Endodermal cell (in vitro differentiated cells): Measurements from ENCODE around the gene RSU1. TPM values are rescaled to one million over a fixed set of nuclear protein-coding genes. Genes with fewer than 3 reads are reported as not detected.

Experiments
- DNase-seq: peaks from one replicate; pipeline ENCODE4 v3.0.0-alpha.2; 2017
- H3K27ac ChIP-seq: 2 replicates; pipeline ENCODE4 v1.5.1; 2013; ENCODE audit warnings: mild to moderate bottlenecking, low read depth, low read length, moderate library complexity
- H3K27me3 ChIP-seq: 2 replicates; pipeline ENCODE4 v1.6.1; 2013; ENCODE audit warnings: mild to moderate bottlenecking, low read length, moderate library complexity; ENCODE audit not compliant: insufficient read depth, control insufficient read depth, poor library complexity, severe bottlenecking
- H3K36me3 ChIP-seq: 2 replicates; pipeline ENCODE4 v1.7.0; 2013; ENCODE audit warnings: mild to moderate bottlenecking, low read length, moderate library complexity; ENCODE audit not compliant: control insufficient read depth, insufficient read depth
- H3K4me1 ChIP-seq: one replicate; pipeline ENCODE4 v1.7.0; 2013; ENCODE audit warnings: low read length; ENCODE audit not compliant: control insufficient read depth, insufficient read depth
- H3K4me3 ChIP-seq: 2 replicates; pipeline ENCODE4 v1.5.1; 2013; ENCODE audit warnings: mild to moderate bottlenecking, low read length, moderate library complexity
- H3K9ac ChIP-seq: 2 replicates; pipeline ENCODE4 v1.6.1; 2013; ENCODE audit warnings: mild to moderate bottlenecking, low read length, moderate library complexity; ENCODE audit not compliant: poor library complexity, severe bottlenecking; ENCODE audit errors: extremely low read depth
- H3K9me3 ChIP-seq: 2 replicates; pipeline ENCODE4 v1.6.1; 2013; ENCODE audit warnings: mild to moderate bottlenecking, low read length, moderate library complexity; ENCODE audit not compliant: control insufficient read depth
- H3K27ac Mint-ChIP-seq: 2 replicates; pipeline ENCODE4 v1.8.0; 2020; ENCODE audit warnings: mixed read lengths
- H3K27me3 Mint-ChIP-seq: 2 replicates; pipeline ENCODE4 v1.8.0; 2021; ENCODE audit warnings: mild to moderate bottlenecking, mixed read lengths; ENCODE audit not compliant: insufficient read depth
- H3K36me3 Mint-ChIP-seq: 2 replicates; pipeline ENCODE4 v1.8.0; 2020; ENCODE audit warnings: low read depth, mixed read lengths
- H3K4me1 Mint-ChIP-seq: 2 replicates; pipeline ENCODE4 v1.8.0; 2020; ENCODE audit warnings: mixed read lengths
- H3K4me3 Mint-ChIP-seq: 2 replicates; pipeline ENCODE4 v1.8.0; 2020; ENCODE audit warnings: mild to moderate bottlenecking, moderate library complexity, mixed read lengths
- H3K9me3 Mint-ChIP-seq: 2 replicates; pipeline ENCODE4 v1.8.0; 2020; ENCODE audit warnings: mild to moderate bottlenecking, mixed read lengths
- WGBS, 2 experiments: methylation state at CpG; one replicate each; pipeline versions ENCODE4 v1.1.5 to v1.1.7; 2013; ENCODE audit warnings: missing lambda C conversion rate in 2 of 2, mixed read lengths in 1 of 2; ENCODE audit not compliant: insufficient coverage in 1 of 2, insufficient read length in 1 of 2; 5-methylcytosine and 5-hydroxymethylcytosine counted together
- total RNA-seq, 2 donors: library from RNA; stranded (reverse); fragmentation: NEBNext Ultra II Directional in 1 of 2; extraction: Animal tissue kit (Norgen Biotek cat#: 25700) in 1 of 2; gene quantifications; 2 replicates in 1 of 2; 3 replicates in 1 of 2; pipeline ENCODE4 v1.2.1, GENCODE V29; 2021
- TF ChIP-seq, protein P1 (sequence below): fragments of 200-600 bp; sonication (generic); conservative IDR thresholded peaks from 2 replicates; pipeline ENCODE4 v1.5.0; 2021; ENCODE audit warnings: antibody characterized with exemption, mild to moderate bottlenecking

The RSU1 gene
- total RNA-seq, 2 donors from 2014 or later, result 39.5 to 46.4 TPM

- 92% methylated on average over 4 to 8 of the region's 8 CpGs for WGBS, 2 experiments
Observed at GRCh38 chr10:16799621-16800020, 17.6 kb downstream of the RSU1 start.

DNA sequence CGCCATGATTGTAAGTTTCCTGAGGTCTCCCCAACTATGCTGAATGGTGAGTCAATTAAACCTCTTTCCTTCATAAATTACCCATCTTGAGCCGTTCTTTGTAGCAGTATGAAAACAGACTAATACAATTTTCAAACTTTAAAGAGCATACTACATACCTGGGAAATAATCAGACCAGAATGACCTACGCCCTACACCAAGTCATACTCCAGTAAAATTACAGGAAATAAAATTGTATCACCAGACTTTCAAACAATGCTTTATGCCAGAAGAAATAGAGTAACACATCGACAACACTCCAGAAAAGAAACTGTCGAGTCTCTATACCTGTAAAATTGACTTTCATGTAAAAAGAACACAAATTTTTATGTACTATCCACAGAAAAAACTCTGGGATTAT, 18.7 kb downstream of the RSU1 start:
- peaks cover 13% of the 10 kb centered on the region for H3K36me3 Mint-ChIP-seq
- no peak overlapping the region for H3K27ac Mint-ChIP-seq
- Histone ChIP-seq H3K9me3 (peaks cover 6% of the 10 kb centered on the region), H3K27ac (no peak overlapping the region), H3K4me1 (no peaks in the 10 kb centered on the region), H3K9ac (no peak overlapping the region), H3K4me3 (no peak overlapping the region), H3K36me3 (peaks cover 8% of the 10 kb centered on the region), H3K27me3 (no peaks in the 10 kb centered on the region)
- no peak for DNase-seq
- 90 to 92% methylated on average over 4 to 5 of the region's 5 CpGs for WGBS, 2 experiments
- H3K4me3 Mint-ChIP-seq, result no peak overlapping the region
- no peaks in the 10 kb centered on the region for H3K27me3 Mint-ChIP-seq
- peaks cover 7% of the 10 kb centered on the region for H3K4me1 Mint-ChIP-seq
- TF ChIP-seq, protein P1, sequence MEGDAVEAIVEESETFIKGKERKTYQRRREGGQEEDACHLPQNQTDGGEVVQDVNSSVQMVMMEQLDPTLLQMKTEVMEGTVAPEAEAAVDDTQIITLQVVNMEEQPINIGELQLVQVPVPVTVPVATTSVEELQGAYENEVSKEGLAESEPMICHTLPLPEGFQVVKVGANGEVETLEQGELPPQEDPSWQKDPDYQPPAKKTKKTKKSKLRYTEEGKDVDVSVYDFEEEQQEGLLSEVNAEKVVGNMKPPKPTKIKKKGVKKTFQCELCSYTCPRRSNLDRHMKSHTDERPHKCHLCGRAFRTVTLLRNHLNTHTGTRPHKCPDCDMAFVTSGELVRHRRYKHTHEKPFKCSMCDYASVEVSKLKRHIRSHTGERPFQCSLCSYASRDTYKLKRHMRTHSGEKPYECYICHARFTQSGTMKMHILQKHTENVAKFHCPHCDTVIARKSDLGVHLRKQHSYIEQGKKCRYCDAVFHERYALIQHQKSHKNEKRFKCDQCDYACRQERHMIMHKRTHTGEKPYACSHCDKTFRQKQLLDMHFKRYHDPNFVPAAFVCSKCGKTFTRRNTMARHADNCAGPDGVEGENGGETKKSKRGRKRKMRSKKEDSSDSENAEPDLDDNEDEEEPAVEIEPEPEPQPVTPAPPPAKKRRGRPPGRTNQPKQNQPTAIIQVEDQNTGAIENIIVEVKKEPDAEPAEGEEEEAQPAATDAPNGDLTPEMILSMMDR, result no peak
- peaks cover 11% of the 10 kb centered on the region for H3K9me3 Mint-ChIP-seq

More at GRCh38 chr10:16799621-16800020, 17.6 kb downstream of the RSU1 start:
- H3K27ac Mint-ChIP-seq, result peak overlapping the region; percentile 68
- TF ChIP-seq, protein P1, result no peak
- Histone ChIP-seq H3K9ac (no peak overlapping the region), H3K9me3 (peaks cover 8% of the 10 kb centered on the region), H3K4me1 (no peaks in the 10 kb centered on the region), H3K27ac (no peak overlapping the region), H3K4me3 (no peak overlapping the region), H3K27me3 (no peaks in the 10 kb centered on the region), H3K36me3 (peaks cover 10% of the 10 kb centered on the region)
- no peak overlapping the region for H3K4me3 Mint-ChIP-seq
- H3K36me3 Mint-ChIP-seq, result peaks cover 16% of the 10 kb centered on the region
- no peaks in the 10 kb centered on the region for H3K27me3 Mint-ChIP-seq
- H3K4me1 Mint-ChIP-seq, result peaks cover 7% of the 10 kb centered on the region
- DNase-seq, result peak; percentile 67
- H3K9me3 Mint-ChIP-seq, result peaks cover 16% of the 10 kb centered on the region

DNA sequence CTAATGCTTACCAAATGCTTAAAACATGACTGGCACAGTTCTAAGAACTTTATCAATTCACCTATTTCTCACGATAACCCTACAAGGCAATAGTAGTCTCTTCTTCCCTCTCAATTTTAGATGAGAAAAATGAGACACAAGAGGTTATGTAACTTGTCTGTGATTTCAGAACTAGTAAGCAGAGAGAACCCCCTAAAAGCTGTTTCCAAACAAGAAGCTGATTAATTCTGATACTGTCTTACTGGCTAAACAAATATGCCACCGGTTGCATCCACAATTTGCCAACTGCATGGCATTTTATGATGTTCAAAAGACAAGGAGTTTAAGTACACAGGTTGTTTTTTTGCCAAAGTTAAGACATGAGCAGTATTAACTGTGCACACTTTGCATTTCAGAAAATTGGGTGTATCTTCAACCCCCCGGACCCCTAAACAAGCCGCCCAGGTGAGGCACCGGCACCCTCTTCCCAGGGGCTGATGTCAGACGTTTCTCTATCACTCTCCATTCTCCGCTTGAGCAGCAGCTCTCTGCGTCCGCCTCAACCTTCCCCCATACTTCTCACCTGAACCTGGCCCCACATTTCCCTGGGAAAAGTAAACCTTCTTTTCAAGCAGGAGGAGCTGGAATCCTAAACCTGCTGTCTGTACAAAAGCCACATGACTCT, 21.7 kb downstream of the RSU1 start:
- no peaks in the 10 kb centered on the region for H3K27me3 Mint-ChIP-seq
- H3K9ac ChIP-seq, result no peak overlapping the region
- no peak overlapping the region for H3K4me3 ChIP-seq
- DNase-seq, result no peak
- H3K36me3 ChIP-seq, result peaks cover 12% of the 10 kb centered on the region
- H3K27ac Mint-ChIP-seq, result no peak overlapping the region
- no peaks in the 10 kb centered on the region for H3K4me1 ChIP-seq
- WGBS, 2 experiments, result 85 to 100% methylated on average over 2 to 9 of the region's 9 CpGs
- H3K27me3 ChIP-seq, result no peaks in the 10 kb centered on the region
- TF ChIP-seq, protein P1, result no peak
- peaks cover 9% of the 10 kb centered on the region for H3K9me3 Mint-ChIP-seq
- H3K4me3 Mint-ChIP-seq, result no peak overlapping the region
- no peak overlapping the region for H3K27ac ChIP-seq
- peaks cover 8% of the 10 kb centered on the region for H3K9me3 ChIP-seq
- H3K36me3 Mint-ChIP-seq, result peaks cover 24% of the 10 kb centered on the region
- peaks cover 7% of the 10 kb centered on the region for H3K4me1 Mint-ChIP-seq
